ENCODE data around the gene IGFBP7.

- TF ChIP-seq CTCF (IDR thresholded peaks at IDR 0.05) (no peak), POLR2A (IDR thresholded peaks at IDR 0.05) (no peak)
These were observed 50.1 kb downstream of the IGFBP7 start for GRCh38 chr4:57059890-57060716.

Data from uterus (tissue), 2 donors.